COLO829 (cell line): Measurements from ENCODE around the gene NKX3-2.
"Not testable (repeated sequence)": the region's sequence is repeated elsewhere in the genome, so short reads cannot be mapped to it uniquely, and the experiment has no call there.

ENCODE experiments used
- DNase-seq: peaks from one replicate; pipeline ENCODE4 v3.0.0; 2012; ENCODE audit warnings: low spot score

NKX3-2 gene

GRCh38 chr4:13543839-13544605 is at the start of gene NKX3-2:
TSS of gene NKX3-2 (minus strand) at chr4:13544508. CDS start at chr4:13544414, 94 bp downstream.
- DNase-seq: no peak

- no peak for DNase-seq
These were observed 47.9 kb upstream of the NKX3-2 start for GRCh38 chr4:13592220-13592619.

GRCh38 chr4:13590766-13591165 is 46.5 kb upstream of the NKX3-2 start:
- DNase-seq: no peak

DNA sequence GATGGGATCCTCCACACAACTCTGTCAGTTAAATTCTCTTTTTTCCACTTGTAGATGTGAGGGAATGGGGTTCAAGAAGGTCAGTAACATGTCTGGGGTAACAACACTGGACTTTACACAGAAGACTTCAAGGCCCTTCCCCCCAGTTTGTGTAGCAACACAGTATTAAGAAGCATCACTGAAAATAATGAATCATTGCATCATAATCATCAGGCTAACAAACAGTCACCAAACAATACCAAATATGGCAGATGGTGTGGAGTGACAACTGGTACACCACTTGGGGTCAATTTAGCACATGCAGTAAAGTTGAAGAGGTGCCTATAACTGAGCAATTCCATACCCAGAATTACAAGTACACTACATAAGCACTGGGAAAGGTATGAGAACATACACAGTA is 44.6 kb upstream of the NKX3-2 start:
- no peak for DNase-seq

DNA sequence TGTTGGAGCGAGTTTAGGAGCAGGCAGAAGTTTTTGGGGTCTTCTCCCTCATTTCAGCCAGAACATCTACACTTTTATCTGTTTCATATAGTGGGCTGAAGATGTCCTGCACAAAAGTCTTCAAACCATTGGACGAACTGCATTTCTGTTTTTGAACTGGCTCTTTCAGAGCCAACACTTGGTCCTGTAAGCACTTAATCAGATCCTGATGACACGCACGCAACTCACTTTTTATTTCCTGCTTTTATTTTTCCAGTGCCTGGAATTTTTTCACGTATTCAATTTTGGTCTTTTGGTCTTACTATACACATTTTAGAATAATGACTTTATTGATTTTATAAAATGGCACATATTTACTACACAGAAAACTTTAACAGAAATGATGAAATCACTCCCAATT is 40.2 kb upstream of the NKX3-2 start:
- no peak for DNase-seq

GRCh38 chr4:13580036-13580435 is 35.7 kb upstream of the NKX3-2 start:
- no peak for DNase-seq

DNA sequence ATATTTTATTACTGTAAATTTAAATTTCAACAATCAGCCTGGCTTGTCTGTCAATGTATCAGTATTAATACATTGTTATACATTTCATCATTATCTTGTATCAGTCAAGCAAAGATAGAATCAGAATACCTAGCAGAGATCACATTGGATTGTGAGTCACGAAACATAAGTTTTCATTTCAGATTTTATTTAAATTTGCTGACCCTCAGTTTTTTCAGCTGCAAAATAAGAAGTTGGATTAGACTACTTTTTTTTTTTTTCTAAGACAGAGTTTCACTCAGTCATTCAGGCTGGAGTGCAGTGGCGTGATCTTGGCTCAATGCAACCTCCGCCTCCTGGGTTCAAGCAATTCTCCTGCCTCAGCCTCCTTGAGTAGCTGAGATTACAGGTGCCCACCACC is 33.4 kb upstream of the NKX3-2 start:
- no peak for DNase-seq

DNA sequence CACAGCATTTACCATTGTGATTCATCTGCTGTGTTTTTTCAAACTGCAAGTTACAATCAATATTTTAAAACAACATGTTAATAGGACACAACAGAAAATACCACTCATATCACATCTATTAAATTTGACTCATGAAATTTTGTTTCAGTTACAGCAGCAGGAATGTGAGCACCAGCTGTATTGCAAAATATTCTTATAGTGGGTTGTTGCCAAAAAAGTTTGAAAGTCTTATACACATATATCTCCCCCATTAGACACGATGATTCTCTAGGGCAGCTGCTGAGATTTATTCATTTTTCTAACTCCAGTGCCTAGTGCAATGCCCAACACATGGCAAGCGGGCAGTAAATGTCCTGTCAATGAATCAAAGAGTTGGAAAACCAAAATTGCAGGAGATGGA is 26.6 kb upstream of the NKX3-2 start:
- DNase-seq: no peak

DNA sequence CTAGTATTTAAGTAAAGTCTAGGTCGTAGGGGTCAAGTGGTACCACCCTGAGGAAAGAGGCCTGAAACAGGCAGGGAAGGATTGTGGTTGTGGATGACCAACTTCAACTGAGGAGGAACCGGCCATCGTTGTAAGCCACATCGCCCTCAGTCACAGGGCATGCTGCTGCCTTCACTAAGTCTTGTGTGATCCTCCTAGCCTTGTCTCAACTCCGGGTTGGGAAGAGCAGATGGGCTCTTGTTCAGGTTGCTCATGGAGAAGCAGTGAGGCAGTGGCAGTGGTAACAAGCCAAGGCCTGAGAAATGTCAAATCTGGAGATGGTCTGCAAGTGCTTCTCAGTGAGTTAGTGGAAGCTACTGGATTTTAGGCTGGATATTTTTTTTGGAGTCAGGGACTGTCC is 22.8 kb upstream of the NKX3-2 start:
- no peak for DNase-seq

DNA sequence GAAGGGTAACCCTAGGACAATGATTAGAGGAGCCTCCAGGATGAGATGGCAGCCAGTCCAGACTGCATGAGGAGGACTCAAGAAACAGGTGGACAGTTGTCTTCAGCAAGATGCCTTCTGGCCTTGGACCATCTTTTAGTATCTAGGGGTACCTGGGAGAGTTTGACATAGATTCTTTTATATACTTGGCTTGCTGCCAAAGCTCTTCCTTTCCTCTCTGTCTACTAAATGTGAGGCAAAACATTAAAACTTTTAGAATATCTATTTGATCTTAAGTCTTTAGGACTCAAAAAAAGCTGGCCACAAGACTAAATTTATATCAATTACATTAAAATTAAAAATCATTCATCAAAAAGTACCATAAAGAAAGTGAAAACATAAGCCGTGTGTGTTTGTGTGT is 18.6 kb upstream of the NKX3-2 start:
- DNase-seq: no peak

GRCh38 chr4:13561673-13562072 is 17.4 kb upstream of the NKX3-2 start:
- no peak for DNase-seq

- not testable (repeated sequence) for DNase-seq
These were observed 15.8 kb upstream of the NKX3-2 start for GRCh38 chr4:13560111-13560510.

- DNase-seq: peak; percentile 24
These were observed 15.1 kb upstream of the NKX3-2 start for GRCh38 chr4:13559413-13559812.

GRCh38 chr4:13558881-13559280 is 14.6 kb upstream of the NKX3-2 start:
- no peak for DNase-seq

- no peak for DNase-seq
These were observed 11.0 kb upstream of the NKX3-2 start for GRCh38 chr4:13555325-13555724.

GRCh38 chr4:13553081-13553480 is 8.8 kb upstream of the NKX3-2 start:
- DNase-seq: no peak

GRCh38 chr4:13548984-13549546 is 4.8 kb upstream of the NKX3-2 start:
- DNase-seq: peak; percentile 79

DNA sequence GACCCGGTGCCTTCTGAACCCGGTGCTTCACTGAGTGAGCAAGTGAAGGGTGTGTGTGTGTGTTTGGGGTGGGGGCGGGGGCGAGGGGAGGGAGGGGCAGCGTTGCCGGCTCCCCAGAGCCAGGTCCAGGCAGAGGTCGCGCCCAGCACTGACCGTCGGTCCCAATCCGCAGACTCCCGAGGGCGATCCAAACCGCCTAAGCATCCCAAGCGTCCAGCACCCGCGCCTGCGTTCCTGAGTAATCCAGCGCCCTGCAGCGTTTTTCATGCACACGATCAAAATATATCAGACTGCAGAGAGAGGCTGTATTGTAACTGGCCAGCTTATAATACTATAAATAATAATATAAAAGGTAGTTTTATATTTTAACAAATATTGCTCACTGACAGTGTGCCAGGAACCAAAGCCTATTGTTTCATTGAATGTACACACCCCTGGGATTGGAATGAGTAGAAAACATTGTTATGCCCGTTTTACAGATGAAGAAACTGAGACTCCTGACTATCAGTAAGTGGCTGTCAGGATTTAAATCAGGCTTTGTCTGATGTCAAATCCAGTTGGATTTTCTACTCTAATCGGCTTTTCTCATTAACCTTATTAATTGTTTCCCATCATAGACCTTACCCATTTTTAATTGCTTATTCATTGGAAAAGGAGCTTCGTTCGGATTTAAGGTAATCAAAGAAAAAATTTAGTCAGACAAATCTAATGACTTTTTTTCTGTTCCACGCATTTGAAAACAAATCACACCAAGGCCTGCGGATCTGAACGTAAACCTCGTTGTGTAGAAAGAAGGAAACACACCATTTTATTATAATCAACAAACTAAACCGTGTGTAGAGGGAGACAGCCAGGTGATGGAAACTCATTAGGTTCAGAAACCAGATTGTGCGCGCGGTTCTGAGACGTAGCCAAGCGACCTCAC is 4.0 kb upstream of the NKX3-2 start:
- no peak for DNase-seq

DNA sequence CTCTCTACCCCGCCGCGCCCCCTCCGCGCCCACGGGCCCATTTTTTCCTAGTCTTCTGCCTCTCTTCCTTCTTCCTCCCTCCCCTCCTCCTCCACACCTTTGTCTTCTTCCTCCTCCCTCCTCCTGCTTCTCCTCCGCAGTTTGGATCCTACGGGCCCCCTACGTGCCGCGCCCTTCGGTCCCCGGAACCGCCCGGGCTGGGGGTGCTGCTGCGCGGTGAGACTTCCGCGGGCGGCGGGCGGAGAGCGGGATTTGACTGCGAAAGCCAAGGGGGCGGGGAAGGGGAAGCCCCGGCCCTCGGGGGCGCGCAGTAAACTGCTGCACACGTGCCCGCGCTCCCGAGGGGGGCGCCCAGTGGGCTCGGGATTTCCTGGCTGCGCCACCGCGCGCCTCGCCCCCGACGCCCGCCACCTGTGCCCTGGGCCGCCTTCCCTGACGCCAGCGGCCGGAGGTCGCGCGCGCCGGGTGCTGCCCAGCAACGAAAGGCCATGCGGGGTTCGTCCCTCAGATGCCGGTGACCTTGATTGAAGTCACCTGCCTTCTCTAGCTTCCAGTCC is 3.3 kb upstream of the NKX3-2 start:
- no peak for DNase-seq

GRCh38 chr4:13546941-13547484 is 2.7 kb upstream of the NKX3-2 start:
- no peak for DNase-seq

GRCh38 chr4:13546142-13546940 is 2.0 kb upstream of the NKX3-2 start:
- no peak for DNase-seq
